HG02588 (cell line): ENCODE results near the gene SDHAF4.
"Not testable (repeated sequence)": the region's sequence is repeated elsewhere in the genome, so short reads cannot be mapped to it uniquely, and the experiment has no call there.

Source experiments
- ATAC-seq: cut with Tn5 transposase; IDR thresholded peaks from one replicate; pipeline ENCODE4 v1.9.1; 2021; ENCODE audit warnings: mild to moderate bottlenecking, moderate library complexity; ENCODE audit not compliant: unreplicated experiment

Gene SDHAF4

DNA sequence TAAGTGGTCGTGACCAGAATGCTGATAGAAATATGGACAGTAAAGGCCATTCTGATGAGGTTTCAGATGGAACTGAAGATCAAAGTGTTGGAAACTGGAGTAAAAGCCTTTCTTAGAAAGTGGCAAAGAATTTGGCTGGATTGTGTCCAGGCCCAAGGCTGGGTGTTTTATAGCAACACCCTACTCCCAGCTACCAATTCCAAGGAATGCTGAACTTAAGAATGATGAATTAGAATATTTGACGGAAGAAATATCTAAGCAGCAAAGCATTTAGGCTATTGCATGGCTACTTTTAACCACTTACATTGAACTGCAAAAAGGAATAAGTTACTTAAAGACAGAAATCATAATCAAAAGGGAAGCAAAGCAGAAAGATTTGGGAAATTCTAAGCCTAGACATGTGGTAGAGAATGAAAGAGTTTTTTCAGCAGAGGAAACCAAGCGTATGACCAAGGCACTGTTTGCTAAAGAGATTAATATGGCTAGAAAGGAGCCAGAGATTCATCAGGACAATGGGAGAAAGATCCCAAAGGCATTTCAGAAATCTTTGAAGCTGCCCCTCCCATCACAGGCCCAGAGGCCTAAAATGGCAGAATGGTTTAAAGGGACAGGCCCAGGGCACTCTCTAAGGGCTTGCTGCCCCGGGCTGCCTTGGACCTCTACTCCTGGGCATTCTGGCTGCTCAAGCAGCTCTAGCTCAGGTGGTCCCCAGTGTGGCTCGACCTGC lies 25.8 kb downstream of the SDHAF4 start:
- no peak for ATAC-seq

DNA sequence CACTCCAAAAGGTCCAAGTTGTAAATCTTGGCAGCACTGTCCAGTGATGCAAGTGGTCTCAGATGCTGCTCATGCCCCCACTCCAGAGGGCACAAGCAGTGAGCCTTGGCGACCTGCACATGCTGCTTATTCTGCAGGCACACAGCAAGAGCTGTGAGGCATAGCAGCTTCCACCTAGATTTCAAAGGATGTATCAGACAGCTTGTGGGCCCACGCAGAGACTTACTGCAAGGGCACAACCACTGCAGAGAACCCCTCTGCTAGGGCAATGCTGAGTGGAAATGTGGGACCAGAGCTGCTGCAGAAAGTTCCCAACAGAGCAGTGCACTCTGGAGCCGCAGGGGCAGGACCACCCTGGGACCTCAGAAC lies 26.4 kb downstream of the SDHAF4 start:
- ATAC-seq = no peak

DNA sequence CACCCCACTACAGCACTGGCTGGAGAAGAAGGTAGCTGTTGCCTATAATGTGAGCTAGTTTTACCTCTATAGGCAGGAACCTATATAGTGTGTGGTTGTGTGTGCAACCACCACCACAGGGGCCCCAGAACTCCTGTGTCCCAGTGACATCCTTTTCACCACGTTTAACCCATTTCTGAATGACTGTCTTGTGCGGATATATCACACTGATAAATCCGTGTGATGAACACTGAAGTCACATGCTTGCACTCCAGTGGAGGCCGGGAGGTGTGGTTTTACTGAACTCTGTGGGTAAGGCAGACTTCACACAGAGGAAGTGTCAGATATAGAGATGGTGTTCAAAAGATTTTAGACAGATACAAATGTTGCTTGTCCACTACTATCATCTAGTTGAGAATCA lies 32.5 kb downstream of the SDHAF4 start:
- ATAC-seq = no peak

DNA sequence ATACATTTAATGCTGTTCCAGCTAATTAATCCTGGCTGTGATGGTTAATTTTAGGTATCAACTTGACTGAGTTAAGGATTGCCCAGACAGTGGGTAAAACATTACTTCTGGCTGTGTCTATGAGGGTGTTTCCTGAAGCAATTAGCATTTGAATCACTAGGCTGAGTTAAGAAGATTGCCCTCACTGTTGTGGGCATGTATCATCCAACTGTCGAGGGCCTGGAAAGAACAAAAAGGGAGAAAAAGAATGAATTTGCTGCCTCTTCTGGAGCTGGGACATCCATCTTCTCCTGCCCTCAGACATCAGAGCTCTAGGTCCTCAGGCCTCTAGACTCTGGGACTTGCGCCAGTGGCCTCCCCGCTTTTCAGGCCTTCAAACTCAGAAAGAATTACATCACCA lies 34.3 kb downstream of the SDHAF4 start:
- ATAC-seq = no peak

DNA sequence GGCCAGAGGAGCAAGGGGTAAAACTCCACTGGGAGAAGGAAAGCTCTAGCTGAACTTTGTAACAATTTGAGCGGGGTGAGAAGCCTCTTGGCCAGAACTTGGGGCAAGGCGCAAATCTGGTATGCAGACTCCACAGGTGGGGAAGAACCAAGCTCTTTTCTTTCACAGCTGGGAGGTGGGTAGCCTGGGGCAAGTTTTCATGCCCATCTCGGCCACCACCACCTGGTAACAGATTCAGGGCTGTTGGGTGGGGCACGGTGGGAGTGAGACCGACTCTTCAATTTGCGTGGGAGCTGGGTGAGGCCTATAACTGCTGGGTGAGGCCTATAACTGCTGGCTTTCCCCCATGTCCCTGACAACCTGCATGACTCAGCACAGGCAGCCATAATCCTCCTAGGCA lies 37.5 kb downstream of the SDHAF4 start:
- no peak for ATAC-seq

DNA sequence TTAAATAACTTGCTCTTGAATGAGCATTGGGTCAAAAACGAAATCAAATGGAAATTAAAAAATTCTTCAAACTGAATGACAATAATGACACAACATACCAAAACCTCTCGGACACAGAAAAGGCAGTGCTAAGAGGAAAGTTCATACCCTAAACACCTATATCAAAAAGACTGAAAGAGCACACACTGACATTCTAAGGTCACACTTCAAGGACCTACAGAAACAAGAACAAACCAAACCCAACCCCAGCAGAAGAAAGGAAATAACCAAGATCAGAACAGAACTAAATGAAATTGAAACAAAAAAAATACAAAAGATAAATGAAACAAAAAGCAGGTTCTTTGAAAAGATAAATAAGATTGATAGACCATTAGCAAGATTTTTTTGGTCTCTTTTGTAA lies 40.6 kb downstream of the SDHAF4 start:
- not testable (repeated sequence) for ATAC-seq

DNA sequence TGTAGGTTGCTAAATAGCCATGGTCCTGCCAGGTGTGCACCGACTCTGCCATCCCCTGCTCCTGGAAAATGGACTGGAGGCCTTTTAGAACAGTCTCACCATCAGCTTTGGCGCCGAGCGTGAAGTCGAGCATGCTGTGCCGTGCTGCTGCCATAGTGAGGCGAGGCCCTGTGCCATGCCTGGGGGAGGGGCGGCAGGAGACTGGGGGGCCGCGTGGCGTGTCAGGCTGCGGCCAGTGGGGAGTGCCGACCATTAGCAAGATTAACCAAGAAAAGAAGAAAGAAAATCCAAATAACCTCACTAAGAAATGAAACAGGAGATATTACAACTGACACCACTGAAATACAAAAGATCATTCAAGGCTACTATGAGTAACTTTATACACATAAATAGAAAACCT lies 42.5 kb downstream of the SDHAF4 start:
- not testable (repeated sequence) for ATAC-seq

DNA sequence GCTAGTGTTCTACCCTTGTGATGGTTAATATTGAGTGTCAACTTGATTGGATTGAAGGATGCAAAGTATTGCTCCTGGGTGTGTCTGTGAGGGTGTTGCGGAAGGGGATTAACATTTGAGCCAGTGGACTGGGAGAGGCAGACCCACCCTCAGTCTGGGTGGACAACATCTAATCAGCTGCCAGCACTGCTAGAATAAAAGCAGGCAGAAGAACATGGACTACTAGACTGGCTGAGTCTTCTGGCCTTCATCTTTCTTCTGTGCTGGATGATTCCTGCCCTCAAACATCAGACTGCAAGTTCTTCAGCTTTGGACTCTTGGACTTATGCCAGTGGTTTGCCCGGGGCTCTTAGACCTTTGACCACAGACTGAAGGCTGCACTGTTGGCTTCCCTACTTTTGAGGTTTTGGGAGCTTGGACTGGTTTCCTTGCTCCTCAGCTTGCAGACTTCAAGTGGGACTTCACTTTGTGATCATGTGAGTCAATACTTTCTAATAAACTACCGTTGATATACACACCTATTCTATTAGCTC lies 50.1 kb downstream of the SDHAF4 start:
- no peak for ATAC-seq

DNA sequence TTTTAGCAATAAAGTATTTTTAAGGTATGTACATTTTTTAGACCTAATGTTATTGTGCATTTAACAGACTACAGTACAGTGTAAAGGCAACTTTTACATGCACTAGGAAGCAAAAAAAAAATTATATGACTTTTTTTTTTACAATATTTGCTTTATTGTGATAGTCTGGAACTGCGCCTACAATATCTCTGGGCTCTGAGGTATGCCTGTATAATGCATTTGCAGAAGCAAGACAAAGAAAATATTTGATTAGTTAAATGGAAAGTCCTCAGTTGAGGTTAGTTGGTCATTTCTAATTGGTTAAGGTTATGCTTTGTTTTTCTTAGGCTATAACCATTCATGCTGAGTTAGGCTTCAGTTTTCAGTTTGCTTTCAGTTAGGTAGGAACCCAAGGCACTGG lies 54.0 kb downstream of the SDHAF4 start:
- ATAC-seq = no peak

DNA sequence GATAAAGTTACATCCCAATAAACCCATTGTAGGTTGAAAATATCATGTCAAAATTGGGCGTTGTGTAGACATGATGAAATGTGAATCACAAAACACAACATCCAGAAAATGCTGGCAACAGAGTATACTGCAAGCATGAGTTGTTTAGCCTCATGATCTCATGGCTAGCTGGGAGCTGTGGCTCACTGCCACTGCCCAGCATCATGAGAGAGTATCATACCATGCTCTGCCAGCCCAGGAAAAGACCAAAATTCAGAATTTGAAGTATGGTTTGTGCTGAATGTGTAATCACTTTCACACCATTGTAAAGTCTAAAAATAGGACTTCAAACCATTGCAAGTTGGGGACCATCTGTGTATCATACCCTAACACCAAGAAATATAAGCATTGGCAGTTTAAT lies 55.7 kb downstream of the SDHAF4 start:
- ATAC-seq = no peak

DNA sequence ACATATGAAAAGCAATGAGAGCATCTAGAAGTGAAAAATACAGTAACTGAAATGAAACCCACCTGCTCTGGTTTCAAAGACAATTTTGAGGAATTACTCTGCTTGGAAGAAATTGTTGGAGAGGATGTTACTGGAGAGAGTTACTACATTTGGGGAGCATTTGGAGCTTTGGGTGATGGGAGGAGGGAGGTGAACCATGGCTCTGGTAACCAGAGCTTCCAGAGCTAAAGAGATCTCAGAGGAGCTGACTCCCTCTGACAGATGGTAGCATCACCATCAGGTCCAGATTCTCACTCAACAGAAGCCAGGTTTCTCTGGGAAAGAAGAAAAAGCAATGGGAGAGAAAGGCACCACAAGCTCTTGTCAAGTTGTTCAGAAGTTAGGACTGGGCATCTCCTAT lies 58.7 kb downstream of the SDHAF4 start:
- ATAC-seq = no peak

DNA sequence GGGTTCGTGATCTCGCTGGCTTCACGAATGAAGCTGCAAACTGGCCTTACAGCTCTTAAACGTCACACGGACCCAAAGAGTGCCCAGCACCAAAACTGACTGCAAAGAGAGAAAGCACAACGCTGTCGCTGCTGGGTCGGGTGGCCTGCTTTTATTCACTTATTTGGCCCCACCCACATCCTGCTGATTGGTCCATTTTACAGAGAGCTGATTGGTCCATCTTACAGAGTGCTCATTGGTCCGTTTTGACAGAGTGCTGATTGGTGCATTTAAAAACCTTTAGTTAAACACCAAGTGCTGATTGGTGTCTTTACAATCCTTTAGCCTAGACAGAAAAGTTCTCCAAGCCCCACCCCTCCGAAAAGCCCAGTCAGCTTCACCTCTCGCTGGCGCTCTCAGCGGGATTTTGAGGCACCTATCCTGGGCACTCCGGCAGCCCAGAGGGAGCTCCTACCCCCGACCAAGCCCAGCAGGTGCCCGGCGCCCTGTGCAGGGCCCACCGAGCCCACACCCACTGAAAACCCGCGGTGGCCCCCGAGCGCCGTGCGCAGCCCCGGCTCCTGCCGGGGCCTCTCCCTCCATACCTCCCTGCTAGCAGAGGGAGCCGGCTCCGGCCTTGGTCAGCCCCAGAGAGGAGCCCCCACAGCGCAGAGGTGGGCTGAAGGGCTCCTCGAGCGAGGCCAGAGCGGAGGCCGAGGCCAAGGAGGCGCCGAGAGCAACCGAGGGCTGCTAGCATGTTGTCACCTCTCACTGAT lies 60.9 kb downstream of the SDHAF4 start:
- no peak for ATAC-seq

DNA sequence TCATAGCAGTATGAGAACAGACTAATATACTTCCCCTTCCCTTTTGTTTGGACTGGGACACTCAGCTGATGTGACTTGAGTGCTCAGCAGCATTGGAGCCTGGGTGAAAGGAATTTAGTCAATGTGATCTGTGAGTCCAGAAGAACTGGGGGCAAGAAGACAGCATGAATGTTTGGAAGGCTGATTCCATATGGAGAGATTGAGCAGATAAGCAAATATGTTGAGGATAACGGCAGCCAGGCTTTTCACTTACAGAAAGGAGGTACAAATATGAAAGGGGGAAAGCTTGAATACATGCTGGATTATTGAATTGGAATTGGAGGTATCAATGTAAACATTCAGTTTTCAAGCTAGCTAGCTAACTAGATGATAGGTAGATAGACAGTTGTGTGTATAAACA lies 63.2 kb downstream of the SDHAF4 start:
- ATAC-seq = no peak

DNA sequence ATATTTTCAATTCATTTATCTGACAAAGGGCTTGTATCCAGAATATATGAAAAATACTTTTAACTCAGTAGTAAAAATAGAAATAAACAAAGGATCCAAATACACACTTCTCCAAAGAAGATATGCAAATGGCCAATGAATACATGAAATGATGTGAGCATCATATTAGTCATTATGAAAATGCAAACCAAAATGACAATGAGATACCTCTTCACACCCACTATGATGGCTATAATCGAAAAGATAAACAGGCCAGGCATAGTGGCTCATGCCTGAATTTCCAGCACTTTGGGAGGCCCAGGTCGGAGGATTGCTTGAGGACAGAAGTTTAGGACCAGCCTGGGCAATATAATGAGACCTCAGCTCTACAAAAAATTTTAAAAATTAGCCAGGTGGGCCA lies 67.1 kb downstream of the SDHAF4 start:
- no peak for ATAC-seq

DNA sequence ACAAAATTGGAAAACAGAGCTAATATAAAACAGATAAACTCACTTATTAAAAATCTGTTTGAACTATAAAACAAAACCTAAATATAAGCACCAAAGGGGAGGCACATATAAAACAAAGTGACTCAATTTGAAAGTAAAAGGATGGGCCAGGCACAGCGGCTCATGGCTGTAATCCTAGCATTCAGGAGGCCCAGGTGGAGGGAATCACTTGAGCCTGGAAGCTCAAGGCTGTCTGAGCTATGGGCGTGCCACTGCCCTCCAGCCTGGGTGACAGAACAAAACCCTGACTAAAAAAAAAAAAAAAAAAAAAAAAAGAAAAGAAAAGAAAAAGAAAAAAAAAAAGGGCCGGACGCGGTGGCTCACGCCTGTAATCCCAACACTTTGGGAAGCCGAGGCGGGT lies 69.9 kb downstream of the SDHAF4 start:
- no peak for ATAC-seq

DNA sequence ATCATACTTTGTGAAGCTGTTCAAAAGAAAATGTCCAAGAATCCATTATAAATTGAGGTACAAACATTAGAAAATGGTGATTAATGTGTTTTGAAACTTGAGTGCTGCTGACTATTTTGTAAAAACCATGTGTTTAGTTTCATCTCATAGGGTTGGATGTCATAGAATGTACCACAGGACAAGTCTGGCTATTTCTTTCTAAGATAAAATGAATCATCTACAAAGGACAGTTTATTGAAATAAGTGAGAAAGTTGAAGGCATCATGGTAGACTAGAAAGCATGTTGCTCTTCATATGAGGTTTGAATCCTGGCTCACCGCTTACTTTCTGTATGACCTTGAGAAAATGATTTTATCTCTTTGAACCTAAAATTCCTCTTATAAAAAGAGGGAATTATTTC lies 71.7 kb downstream of the SDHAF4 start:
- ATAC-seq = no peak
